Esophagus squamous epithelium (tissue), 5 donors: ENCODE data around the gene PCBP2. TPM values are rescaled to one million over a fixed set of nuclear protein-coding genes. Genes with fewer than 3 reads are reported as not detected.
"Not testable (repeated sequence)": the region's sequence is repeated elsewhere in the genome, so short reads cannot be mapped to it uniquely, and the experiment has no call there.

ENCODE experiments used
- DNase-seq: peaks from one replicate; lab custom pipeline; 2025; lab: John Stamatoyannopoulos, UW
- H3K27ac ChIP-seq, 4 donors: fragments of 200-600 bp; sonication (generic); one replicate each; pipeline ENCODE4 v1.5.1; 2016 to 2019; ENCODE audit warnings: mild to moderate bottlenecking in 1 of 4
- H3K27me3 ChIP-seq, 4 donors: fragments of 200-600 bp; sonication (generic); 1 replicate in 3 of 4; 2 replicates in 1 of 4; pipeline versions ENCODE4 v1.5.1 to v1.6.0; 2017 to 2021; ENCODE audit warnings: antibody characterized with exemption in 1 of 4
- H3K36me3 ChIP-seq, 3 donors: fragments of 200-600 bp; sonication (generic); one replicate each; pipeline ENCODE4 v1.5.1; 2016 to 2019
- H3K4me1 ChIP-seq, 3 donors: fragments of 200-600 bp; sonication (generic); one replicate each; pipeline ENCODE4 v1.5.1; 2017 to 2019
- H3K4me3 ChIP-seq, 4 donors: fragments of 200-600 bp; sonication (generic); 1 replicate in 3 of 4; 2 replicates in 1 of 4; pipeline ENCODE4 v1.5.1; 2016 to 2019; ENCODE audit warnings: mild to moderate bottlenecking in 2 of 4, moderate library complexity in 1 of 4
- H3K9me3 ChIP-seq, 3 donors: fragments of 200-600 bp; sonication (generic); one replicate each; pipeline ENCODE4 v1.5.1; 2016 to 2019
- CTCF ChIP-seq, 6 experiments: fragments of 450-650 bp in 4 of 6; fragments of 200-600 bp in 2 of 6; sonication (generic) in 2 of 6; IDR thresholded peaks; one replicate each; pipeline ENCODE4 v1.5.1; 2016 to 2019; ENCODE audit warnings: antibody characterized with exemption in 6 of 6, mild to moderate bottlenecking in 4 of 6, moderate library complexity in 4 of 6
- POLR2A ChIP-seq, 4 donors: fragments of 450-650 bp; IDR thresholded peaks; one replicate each; pipeline ENCODE4 v1.6.1; 2017; ENCODE audit warnings: antibody characterized with exemption in 4 of 4, mild to moderate bottlenecking in 4 of 4, moderate library complexity in 3 of 4
- WGBS, 2 donors: methylation state at CpG; one replicate each; pipeline ENCODE4 v1.1.5; 2018; 5-methylcytosine and 5-hydroxymethylcytosine counted together
- intact Hi-C: fragments of 100-400 bp; cut with DNase I; formaldehyde crosslinking; loops from one replicate; pipeline ENCODE4 v1.15.0; 2022
- total RNA-seq, 4 donors: library from RNA; depleted of rRNA; stranded (reverse); fragments of >200 nt; gene quantifications; one replicate each; pipeline ENCODE4 v1.1.0, GENCODE V29; 2016
- donor health status: DM: yes; HTN: yes; CAD: no.

Gene PCBP2
- total RNA-seq, 4 donors from 2014 or later, result 202 to 400 (median 287) TPM

DNA sequence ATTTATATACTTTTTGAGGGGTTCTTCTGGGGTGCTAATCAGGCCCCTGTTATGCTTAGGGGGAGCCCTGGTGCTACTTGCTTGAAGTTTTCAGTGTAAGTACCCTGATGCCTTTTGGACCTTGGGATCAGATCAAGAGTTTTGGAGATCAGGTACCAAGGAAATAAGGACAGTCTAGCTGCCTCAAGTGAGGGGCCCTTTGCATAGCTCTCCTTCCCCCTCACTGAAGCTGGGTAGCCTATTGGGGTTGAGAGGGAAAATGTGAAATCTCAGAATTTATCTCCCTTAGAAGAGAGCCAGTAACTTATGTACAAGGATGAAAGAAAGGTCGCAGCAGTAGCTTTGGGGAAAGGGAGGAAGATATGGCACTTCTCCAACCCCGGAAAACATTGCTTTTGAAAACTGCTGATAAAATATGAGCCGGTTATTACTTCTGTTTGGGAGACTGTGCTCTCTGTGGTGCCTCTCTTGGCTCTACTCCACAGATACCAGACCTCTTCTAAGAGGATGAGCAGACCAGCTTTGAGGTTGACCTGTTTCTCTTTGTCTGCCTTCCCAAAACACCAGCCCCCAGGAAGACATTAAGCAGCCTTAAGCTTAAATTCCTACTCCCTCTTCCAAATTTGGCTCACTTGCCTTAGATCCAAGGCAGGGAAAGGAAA lies 37.0 kb upstream of the PCBP2 start:
- intact Hi-C loops, result no loop called here
- Histone ChIP-seq H3K36me3 (peaks cover 8 to 54% (median 11%) of the 10 kb centered on the region in 3 donors), H3K4me3 (no peak overlapping the region), H3K27me3 (no peaks in the 10 kb centered on the region), H3K9me3 (no peaks in the 10 kb centered on the region), H3K4me1 (peaks cover 0 to 42% (median 6%) of the 10 kb centered on the region in 3 donors), H3K27ac (no peak overlapping the region)
- DNase-seq, result no peak
- TF ChIP-seq POLR2A (IDR thresholded peaks at IDR 0.05), result no peak
- no peak for TF ChIP-seq CTCF (IDR thresholded peaks at IDR 0.05)
- WGBS, 2 donors, result 16 to 42% methylated on average over 3 of the region's 3 CpGs

DNA sequence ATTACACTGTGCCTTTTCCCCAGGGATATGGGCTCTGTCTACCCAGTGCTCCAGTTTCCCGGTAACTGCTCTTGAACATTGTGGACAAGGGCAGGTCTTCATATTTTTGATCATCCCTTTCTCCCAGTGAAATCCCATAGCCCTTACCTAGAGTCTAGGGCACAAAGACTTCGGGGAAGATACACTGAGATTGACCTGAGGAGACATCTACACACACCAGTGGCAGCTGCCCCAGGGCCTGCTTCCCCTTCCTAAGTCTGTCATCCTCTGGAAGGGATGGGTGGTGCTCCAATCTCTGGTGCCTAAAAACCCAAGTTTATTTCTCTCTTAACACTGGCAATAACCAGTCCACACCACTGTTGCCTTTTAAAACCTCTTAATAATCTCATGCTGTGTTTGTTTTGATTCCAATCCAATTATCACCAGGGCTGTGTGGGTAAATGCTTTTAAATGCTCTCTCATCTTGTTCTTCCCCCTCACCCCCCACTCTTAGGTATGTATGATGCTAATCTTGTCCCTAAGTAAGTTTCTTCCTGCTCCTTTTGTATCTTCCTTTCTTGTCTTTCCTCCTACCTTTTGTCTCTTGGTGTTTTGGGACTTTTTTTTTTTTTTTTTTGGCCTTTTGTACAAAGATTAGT lies 36.0 kb upstream of the PCBP2 start:
- H3K27me3 ChIP-seq, H3K4me3 ChIP-seq, intact Hi-C loops, DNase-seq, H3K27ac ChIP-seq, H3K9me3 ChIP-seq: not testable (repeated sequence)
- Histone ChIP-seq H3K4me1 (peaks cover 0 to 43% (median 6%) of the 10 kb centered on the region in 3 donors), H3K36me3 (peaks cover 4 to 45% (median 5%) of the 10 kb centered on the region in 3 donors)
- 80 to 92% methylated on average over 1 of the region's 2 CpGs for WGBS, 2 donors

DNA sequence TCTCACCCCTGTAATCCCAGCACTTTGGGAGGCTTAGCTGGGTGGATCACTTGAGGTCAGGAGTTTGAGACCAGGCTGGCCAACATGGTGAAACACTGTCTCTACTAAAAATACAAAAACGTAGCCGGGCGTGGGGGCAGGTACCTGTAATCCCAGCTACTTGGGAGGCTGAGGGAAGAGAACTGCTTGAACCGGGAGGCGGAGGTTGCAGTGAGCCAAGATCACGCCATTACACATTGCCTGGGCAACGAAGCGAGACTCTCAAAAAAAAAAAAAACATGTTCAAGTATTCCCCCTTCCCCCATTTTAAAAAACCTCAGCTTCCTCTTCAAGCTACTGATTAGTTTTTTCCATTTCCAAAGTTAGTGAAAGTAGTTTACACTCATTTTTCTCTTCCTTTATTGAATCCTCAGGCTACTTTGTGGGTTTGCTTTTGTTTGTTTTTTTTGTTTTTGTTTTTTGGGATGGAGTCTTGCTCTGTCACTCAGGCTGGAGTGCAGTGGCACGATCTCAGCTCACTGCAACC lies 34.5 kb upstream of the PCBP2 start:
- H3K27ac ChIP-seq, H3K27me3 ChIP-seq, H3K4me3 ChIP-seq, intact Hi-C loops, H3K9me3 ChIP-seq, DNase-seq: not testable (repeated sequence)
- Histone ChIP-seq H3K4me1 (peaks cover 4 to 43% (median 8%) of the 10 kb centered on the region in 3 donors), H3K36me3 (peaks cover 0 to 30% (median 0%) of the 10 kb centered on the region in 3 donors)
- WGBS, 2 donors, result 73 to 77% methylated on average over 9 of the region's 9 CpGs

- Histone ChIP-seq H3K27me3 (no peaks in the 10 kb centered on the region), H3K27ac (no peak overlapping the region), H3K4me1 (peaks cover 4 to 34% (median 4%) of the 10 kb centered on the region in 3 donors), H3K36me3 (peaks cover 0 to 21% (median 0%) of the 10 kb centered on the region in 3 donors), H3K9me3 (no peaks in the 10 kb centered on the region), H3K4me3 (no peak overlapping the region)
- WGBS, 2 donors, result 69 to 76% methylated on average over 3 of the region's 3 CpGs
- DNase-seq, result no peak
- TF ChIP-seq POLR2A (IDR thresholded peaks at IDR 0.05) (no peak), CTCF (IDR thresholded peaks at IDR 0.05) (no peak)
- intact Hi-C loops, result no loop called here
These were observed 33.7 kb upstream of the PCBP2 start for GRCh38 chr12:53418221-53418620.

DNA sequence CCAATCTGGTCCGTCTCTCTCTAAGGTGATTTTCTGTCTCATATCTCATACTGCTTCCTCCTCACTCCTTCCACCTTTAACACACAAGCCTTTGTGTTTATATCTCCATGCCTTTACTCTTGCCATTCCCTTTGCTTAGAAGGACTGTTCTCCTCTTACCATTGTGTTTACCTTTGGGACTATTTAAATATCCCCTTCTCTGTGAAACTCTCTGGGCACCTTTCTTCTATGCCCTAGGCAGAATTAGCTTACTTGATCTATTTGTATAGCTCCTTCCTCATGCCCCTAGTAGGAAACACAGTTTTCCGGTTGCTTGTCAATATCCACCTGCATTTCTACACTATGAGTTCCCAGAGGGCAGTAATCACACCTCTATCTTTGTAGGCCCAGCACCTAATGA lies 32.1 kb upstream of the PCBP2 start:
- H3K27ac ChIP-seq, result no peak overlapping the region
- TF ChIP-seq CTCF (IDR thresholded peaks at IDR 0.05), result no peak
- no peak for TF ChIP-seq POLR2A (IDR thresholded peaks at IDR 0.05)
- peaks cover 0 to 6% (median 0%) of the 10 kb centered on the region in 3 donors for H3K36me3 ChIP-seq
- H3K27me3 ChIP-seq, result no peaks in the 10 kb centered on the region
- WGBS, 2 donors, result 73 to 79% methylated on average over 2 of the region's 2 CpGs
- H3K9me3 ChIP-seq, result no peaks in the 10 kb centered on the region
- intact Hi-C loops, result loop anchor here (2.0 kb wide), 1 partner anchor 67 kb away; no protein-coding TSS in a partner anchor
- H3K4me1 ChIP-seq, result peaks cover 4 to 24% (median 4%) of the 10 kb centered on the region in 3 donors
- H3K4me3 ChIP-seq, result no peak overlapping the region
- no peak for DNase-seq

GRCh38 chr12:53422247-53422646 lies 29.7 kb upstream of the PCBP2 start:
- H3K27ac ChIP-seq, H3K9me3 ChIP-seq, DNase-seq, H3K36me3 ChIP-seq, intact Hi-C loops, H3K27me3 ChIP-seq, H3K4me3 ChIP-seq: not testable (repeated sequence)
- peaks cover 4 to 13% (median 4%) of the 10 kb centered on the region in 3 donors for H3K4me1 ChIP-seq
- WGBS, 2 donors, result 86 to 88% methylated on average over 8 to 12 of the region's 12 CpGs
